Left ventricle myocardium inferior (tissue), 1 donor: ENCODE data around the gene EP400. TPM values are rescaled to one million over a fixed set of nuclear protein-coding genes. Genes with fewer than 3 reads are reported as not detected.

ENCODE experiments used
- DNase-seq: peaks from one replicate; pipeline ENCODE4 v3.0.0-alpha.2; 2020
- H3K27ac ChIP-seq: fragments of 200-600 bp; replicated peaks from 2 replicates; pipeline ENCODE4 v1.8.0; 2021
- H3K27me3 ChIP-seq: fragments of 200-600 bp; 2 replicates; pipeline ENCODE4 v1.8.0; 2021; ENCODE audit warnings: low read depth
- H3K36me3 ChIP-seq: fragments of 200-600 bp; 2 replicates; pipeline ENCODE4 v1.8.0; 2021
- H3K4me1 ChIP-seq: fragments of 200-600 bp; 2 replicates; pipeline ENCODE4 v1.8.0; 2021
- H3K4me3 ChIP-seq: fragments of 200-600 bp; 2 replicates; pipeline ENCODE4 v1.8.0; 2021; ENCODE audit warnings: mild to moderate bottlenecking, moderate library complexity
- H3K9me3 ChIP-seq: fragments of 200-600 bp; replicated peaks from 2 replicates; pipeline ENCODE4 v1.8.0; 2021
- intact Hi-C: fragments of 100-400 bp; cut with micrococcal nuclease; formaldehyde crosslinking; loops from one replicate; pipeline ENCODE4 v1.11.0; 2022
- total RNA-seq: library from RNA; stranded (reverse); fragmentation: NEBNext Ultra II Directional; extraction: Animal tissue kit (Norgen Biotek cat#: 25700); gene quantifications from one replicate; pipeline ENCODE4 v1.2.1, GENCODE V29; 2021
- TF ChIP-seq, protein P1 (sequence below): fragments of 200-600 bp; IDR thresholded peaks from 2 replicates; pipeline ENCODE4 v1.8.0; 2021; ENCODE audit warnings: antibody characterized with exemption, mild to moderate bottlenecking, borderline replicate concordance
- donor health status: DM: no; HTN: yes; CAD: no; lungs with severe emphysema.

The EP400 gene
- total RNA-seq, 1 donor from 2014 or later: 15.3 TPM

DNA sequence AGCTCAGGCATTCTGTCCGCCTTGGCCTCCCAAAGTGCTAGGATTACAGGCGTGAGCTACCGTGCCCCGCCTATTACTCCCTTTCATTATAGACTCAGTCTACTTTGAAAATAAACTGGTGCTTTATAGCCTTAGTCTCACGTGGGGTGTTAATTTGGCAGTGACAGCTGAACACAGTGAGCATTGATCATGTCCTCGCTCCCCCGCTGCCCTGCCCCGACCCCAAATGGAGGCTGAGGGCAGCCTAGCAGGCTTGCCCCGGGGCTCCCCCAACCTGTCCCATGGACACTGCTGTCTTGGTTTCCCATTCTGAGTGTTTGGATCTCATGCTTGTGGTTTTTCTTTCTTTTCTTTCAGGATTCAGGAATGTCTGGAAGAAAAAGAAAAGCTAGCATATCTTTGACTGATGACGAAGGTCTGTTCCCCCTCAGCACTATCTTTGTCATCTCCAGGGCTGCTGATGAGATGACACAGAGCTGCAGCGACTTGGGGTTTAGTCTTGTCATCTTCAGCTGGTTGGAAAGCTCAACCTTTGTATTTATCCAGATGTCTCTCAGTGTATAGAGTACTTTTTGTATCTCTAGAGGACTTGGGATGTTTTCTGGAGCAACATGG lies 42.2 kb downstream of the EP400 start:
- TF ChIP-seq, protein P1, sequence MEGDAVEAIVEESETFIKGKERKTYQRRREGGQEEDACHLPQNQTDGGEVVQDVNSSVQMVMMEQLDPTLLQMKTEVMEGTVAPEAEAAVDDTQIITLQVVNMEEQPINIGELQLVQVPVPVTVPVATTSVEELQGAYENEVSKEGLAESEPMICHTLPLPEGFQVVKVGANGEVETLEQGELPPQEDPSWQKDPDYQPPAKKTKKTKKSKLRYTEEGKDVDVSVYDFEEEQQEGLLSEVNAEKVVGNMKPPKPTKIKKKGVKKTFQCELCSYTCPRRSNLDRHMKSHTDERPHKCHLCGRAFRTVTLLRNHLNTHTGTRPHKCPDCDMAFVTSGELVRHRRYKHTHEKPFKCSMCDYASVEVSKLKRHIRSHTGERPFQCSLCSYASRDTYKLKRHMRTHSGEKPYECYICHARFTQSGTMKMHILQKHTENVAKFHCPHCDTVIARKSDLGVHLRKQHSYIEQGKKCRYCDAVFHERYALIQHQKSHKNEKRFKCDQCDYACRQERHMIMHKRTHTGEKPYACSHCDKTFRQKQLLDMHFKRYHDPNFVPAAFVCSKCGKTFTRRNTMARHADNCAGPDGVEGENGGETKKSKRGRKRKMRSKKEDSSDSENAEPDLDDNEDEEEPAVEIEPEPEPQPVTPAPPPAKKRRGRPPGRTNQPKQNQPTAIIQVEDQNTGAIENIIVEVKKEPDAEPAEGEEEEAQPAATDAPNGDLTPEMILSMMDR: no peak
- no peak for DNase-seq
- intact Hi-C loops: no loop called here

DNA sequence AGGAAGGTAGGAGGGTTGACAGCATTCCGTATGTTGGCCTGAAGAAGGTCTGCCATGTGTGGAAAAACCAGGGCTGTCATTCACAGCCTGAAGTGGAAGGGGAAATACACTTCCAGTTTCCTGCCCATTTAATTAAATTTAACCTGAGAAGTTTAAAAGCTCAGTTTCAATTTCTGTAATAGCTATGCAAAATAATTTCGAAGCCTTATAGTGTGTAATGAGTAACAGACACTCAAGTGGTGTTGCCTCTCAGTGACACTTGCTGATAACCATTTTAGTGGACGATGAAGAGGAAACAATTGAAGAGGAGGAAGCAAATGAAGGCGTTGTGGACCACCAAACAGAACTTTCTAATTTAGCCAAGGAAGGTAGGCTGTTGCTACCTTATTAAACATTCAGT lies 44.8 kb downstream of the EP400 start:
- TF ChIP-seq, protein P1: no peak
- no peaks in the 10 kb centered on the region for H3K9me3 ChIP-seq
- no peaks in the 10 kb centered on the region for H3K4me1 ChIP-seq
- intact Hi-C loops: no loop called here
- H3K36me3 ChIP-seq: peaks cover 70% of the 10 kb centered on the region
- no peak overlapping the region for H3K27ac ChIP-seq
- no peak overlapping the region for H3K4me3 ChIP-seq
- no peaks in the 10 kb centered on the region for H3K27me3 ChIP-seq
- no peak for DNase-seq

More for the DNA sequence above, 42.2 kb downstream of the EP400 start:
- Histone ChIP-seq H3K27ac (no peak overlapping the region), H3K4me3 (no peak overlapping the region), H3K9me3 (no peaks in the 10 kb centered on the region), H3K27me3 (no peaks in the 10 kb centered on the region), H3K4me1 (peaks cover 6% of the 10 kb centered on the region), H3K36me3 (peaks cover 91% of the 10 kb centered on the region)

GRCh38 chr12:132000286-132000872 lies 50.6 kb downstream of the EP400 start:
- Histone ChIP-seq H3K27me3 (no peaks in the 10 kb centered on the region), H3K4me3 (no peak overlapping the region), H3K36me3 (peaks cover 30% of the 10 kb centered on the region), H3K27ac (no peak overlapping the region), H3K9me3 (no peaks in the 10 kb centered on the region), H3K4me1 (no peaks in the 10 kb centered on the region)
- TF ChIP-seq, protein P1: no peak
- DNase-seq: no peak
- intact Hi-C loops: no loop called here

DNA sequence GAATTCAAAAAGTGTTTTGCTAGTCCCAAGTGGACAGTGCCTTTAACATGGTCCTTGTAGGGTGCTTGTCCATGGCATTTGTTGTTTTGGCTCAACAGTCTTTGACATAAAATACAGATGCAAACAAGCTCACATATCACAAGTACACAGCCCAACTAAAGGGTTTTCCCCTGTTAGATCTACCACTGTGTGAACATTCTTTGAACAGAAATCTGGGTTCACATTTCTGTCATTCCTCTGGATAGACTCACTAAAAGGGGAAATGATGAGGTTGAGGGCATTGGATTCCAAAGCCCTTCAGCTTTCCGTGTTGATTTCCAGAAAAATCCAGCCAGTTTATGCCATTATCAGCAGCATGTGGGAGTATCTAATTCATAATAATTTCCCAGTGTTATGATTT lies 54.1 kb downstream of the EP400 start:
- H3K9me3 ChIP-seq: no peaks in the 10 kb centered on the region
- H3K27ac ChIP-seq: no peak overlapping the region
- no peaks in the 10 kb centered on the region for H3K4me1 ChIP-seq
- H3K36me3 ChIP-seq: peaks cover 50% of the 10 kb centered on the region
- TF ChIP-seq, protein P1: no peak
- intact Hi-C loops: no loop called here
- H3K27me3 ChIP-seq: no peaks in the 10 kb centered on the region
- H3K4me3 ChIP-seq: no peak overlapping the region
- DNase-seq: no peak

GRCh38 chr12:132004946-132005345 lies 55.2 kb downstream of the EP400 start:
- Histone ChIP-seq H3K4me3 (no peak overlapping the region), H3K9me3 (no peaks in the 10 kb centered on the region), H3K4me1 (no peaks in the 10 kb centered on the region), H3K27ac (no peak overlapping the region), H3K27me3 (no peaks in the 10 kb centered on the region), H3K36me3 (peaks cover 53% of the 10 kb centered on the region)
- intact Hi-C loops: no loop called here
- TF ChIP-seq, protein P1: no peak
- DNase-seq: no peak
